A549 (cell line): ENCODE data around the gene TAS2R60.

Experiments used
- CHD2 ChIP-seq: fragments of 150-350 bp; IDR thresholded peaks from 2 replicates; pipeline ENCODE4 v1.6.1; 2014; ENCODE audit warnings: low read length; ENCODE audit not compliant: partially characterized antibody
- CTCF ChIP-seq: fragments of >200 bp; sonication (Bioruptor Twin); formaldehyde crosslinking; IDR thresholded peaks from 3 replicates; pipeline ENCODE4 v1.5.1; 2016
- EHMT2 ChIP-seq: fragments of 200-600 bp; sonication (generic); IDR thresholded peaks from 2 replicates; pipeline ENCODE4 v1.6.1; 2016; ENCODE audit warnings: antibody characterized with exemption, low read depth, mild to moderate bottlenecking, moderate library complexity
- POLR2A ChIP-seq: IDR thresholded peaks from 2 replicates; pipeline ENCODE4 v1.6.1; 2012; ENCODE audit warnings: mild to moderate bottlenecking, low read length
- RAD21 ChIP-seq, 2 experiments: fragments of >200 bp in 1 of 2; sonication (Bioruptor Twin) in 1 of 2; formaldehyde crosslinking in 1 of 2; IDR thresholded peaks in 1 of 2; conservative IDR thresholded peaks in 1 of 2; 2 replicates in 1 of 2; 3 replicates in 1 of 2; pipeline ENCODE4 v1.6.1; 2012 to 2018; ENCODE audit warnings: inconsistent platforms in 1 of 2
- RARB ChIP-seq: fragments of 250-450 bp; sonication (Bioruptor Pico); IDR thresholded peaks from 2 replicates; pipeline ENCODE4 v1.8.0; 2021; ENCODE audit warnings: mild to moderate bottlenecking, moderate library complexity

DNA sequence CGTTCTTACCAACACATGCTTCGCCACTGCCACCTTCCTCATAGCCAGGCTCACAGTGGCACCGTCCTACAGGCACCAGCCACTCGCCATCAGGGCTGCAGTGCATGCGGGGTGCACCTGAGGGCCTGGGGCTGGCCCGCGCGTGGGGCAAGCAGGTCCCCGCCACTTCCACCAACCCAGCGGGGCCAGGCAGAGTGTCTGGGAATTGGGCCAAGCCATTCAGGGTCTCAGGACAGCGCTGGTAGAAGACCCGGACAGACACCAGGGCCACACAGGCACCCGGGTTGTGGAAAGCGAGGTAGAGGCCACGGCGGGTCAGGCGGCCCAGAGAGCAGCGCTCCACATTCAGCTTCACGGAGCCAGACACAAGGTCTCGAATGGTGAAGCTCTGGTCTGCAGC lies 43.6 kb upstream of the TAS2R60 start:
- TF ChIP-seq EHMT2 (no peak), CTCF (no peak), CHD2 (no peak), POLR2A (no peak), RAD21 (conservative IDR thresholded peaks at IDR 0.05 in 1 of 2, IDR thresholded peaks at IDR 0.05 in 1 of 2) (no peak), RARB (no peak)
